ENCODE data around the gene RELT. TPM values are rescaled to one million over a fixed set of nuclear protein-coding genes. Genes with fewer than 3 reads are reported as not detected.

Gene RELT
- total and polyA plus RNA-seq, 9 of the 15 experiments (the other 6 are each of a cell fraction or from before 2014, with no cell fraction given) = 1.1 to 20.2 (median 7.4) TPM

- TF ChIP-seq BHLHE40 (IDR thresholded peaks at IDR 0.05; ENCODE audit: low read length) (peak; percentile 60), JUN (IDR thresholded peaks at IDR 0.05; ENCODE audit: borderline replicate concordance, low read depth, low read length) (peak; percentile 85), JUN (CRISPR knock-in tag; IDR thresholded peaks at IDR 0.05; ENCODE audit: borderline replicate concordance) (no peak), ZNF395 (CRISPR knock-in tag; IDR thresholded peaks at IDR 0.05) (0 out of 2 replicates have a peak, but pooled peaks have one; percentile 25), FOS (IDR thresholded peaks at IDR 0.05; ENCODE audit: extremely low read depth, insufficient read length) (no peak), SMARCE1 (IDR thresholded peaks at IDR 0.05) (peak; percentile 59), JUND (IDR thresholded peaks at IDR 0.05; ENCODE audit: borderline replicate concordance, low read depth, low read length) (peak; percentile 90), JUND (tag; IDR thresholded peaks at IDR 0.05; ENCODE audit: borderline replicate concordance, low read depth, low read length) (peak; percentile 84; the same call in 1 of the 3 replicates), CLOCK (CRISPR knock-in tag; IDR thresholded peaks at IDR 0.05; ENCODE audit: borderline replicate concordance) (no peak), RCOR1 (IDR thresholded peaks at IDR 0.05; ENCODE audit: borderline replicate concordance in 1 of 2, low read depth in 2 of 2, low read length in 2 of 2) (peak in 1 of 2 experiments; percentile 23; a peak in 1 of 4 replicates), SMARCA4 (IDR thresholded peaks at IDR 0.05) (peak; percentile 62)
- TF ChIP-seq, protein P1, sequence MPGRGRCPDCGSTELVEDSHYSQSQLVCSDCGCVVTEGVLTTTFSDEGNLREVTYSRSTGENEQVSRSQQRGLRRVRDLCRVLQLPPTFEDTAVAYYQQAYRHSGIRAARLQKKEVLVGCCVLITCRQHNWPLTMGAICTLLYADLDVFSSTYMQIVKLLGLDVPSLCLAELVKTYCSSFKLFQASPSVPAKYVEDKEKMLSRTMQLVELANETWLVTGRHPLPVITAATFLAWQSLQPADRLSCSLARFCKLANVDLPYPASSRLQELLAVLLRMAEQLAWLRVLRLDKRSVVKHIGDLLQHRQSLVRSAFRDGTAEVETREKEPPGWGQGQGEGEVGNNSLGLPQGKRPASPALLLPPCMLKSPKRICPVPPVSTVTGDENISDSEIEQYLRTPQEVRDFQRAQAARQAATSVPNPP (IDR thresholded peaks at IDR 0.05; ENCODE audit: borderline replicate concordance, insufficient read depth, insufficient read length) = no peak
- TF ChIP-seq, protein P2, sequence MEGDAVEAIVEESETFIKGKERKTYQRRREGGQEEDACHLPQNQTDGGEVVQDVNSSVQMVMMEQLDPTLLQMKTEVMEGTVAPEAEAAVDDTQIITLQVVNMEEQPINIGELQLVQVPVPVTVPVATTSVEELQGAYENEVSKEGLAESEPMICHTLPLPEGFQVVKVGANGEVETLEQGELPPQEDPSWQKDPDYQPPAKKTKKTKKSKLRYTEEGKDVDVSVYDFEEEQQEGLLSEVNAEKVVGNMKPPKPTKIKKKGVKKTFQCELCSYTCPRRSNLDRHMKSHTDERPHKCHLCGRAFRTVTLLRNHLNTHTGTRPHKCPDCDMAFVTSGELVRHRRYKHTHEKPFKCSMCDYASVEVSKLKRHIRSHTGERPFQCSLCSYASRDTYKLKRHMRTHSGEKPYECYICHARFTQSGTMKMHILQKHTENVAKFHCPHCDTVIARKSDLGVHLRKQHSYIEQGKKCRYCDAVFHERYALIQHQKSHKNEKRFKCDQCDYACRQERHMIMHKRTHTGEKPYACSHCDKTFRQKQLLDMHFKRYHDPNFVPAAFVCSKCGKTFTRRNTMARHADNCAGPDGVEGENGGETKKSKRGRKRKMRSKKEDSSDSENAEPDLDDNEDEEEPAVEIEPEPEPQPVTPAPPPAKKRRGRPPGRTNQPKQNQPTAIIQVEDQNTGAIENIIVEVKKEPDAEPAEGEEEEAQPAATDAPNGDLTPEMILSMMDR (IDR thresholded peaks at IDR 0.05 in 2 of 3, conservative IDR thresholded peaks at IDR 0.05 in 1 of 3; ENCODE audit: insufficient read depth in 2 of 3, low read depth in 1 of 3, low read length in 3 of 3) = peak in 2 of 3 experiments; percentile 24 to 30; a peak in 3 of 6 replicates
Measured at GRCh38 chr11:73334384-73335203, 41.6 kb upstream of the RELT start (continued).

All from K562 (cell line).